GM13976 (cell line): ENCODE measurements around the gene ETV5.

Experiments
- DNase-seq: peaks from one replicate; pipeline ENCODE4 v3.0.0; 2012; ENCODE audit warnings: low spot score
- in situ Hi-C: fragments of 300-500 bp; cut with MboI; formaldehyde crosslinking; loops from one replicate; pipeline ENCODE4 v1.12.0; 2022; ENCODE audit warnings: low sequenced_read_pairs, mixed read lengths, inconsistent platforms; ENCODE audit not compliant: unreplicated experiment
- TF ChIP-seq, protein P1 (sequence below): IDR thresholded peaks from 2 replicates; pipeline ENCODE4 v1.5.1; 2012; ENCODE audit warnings: borderline replicate concordance, mild to moderate bottlenecking; ENCODE audit not compliant: insufficient read depth; ENCODE audit errors: extremely low read depth, missing control alignments, control extremely low read depth

The ETV5 gene

DNA sequence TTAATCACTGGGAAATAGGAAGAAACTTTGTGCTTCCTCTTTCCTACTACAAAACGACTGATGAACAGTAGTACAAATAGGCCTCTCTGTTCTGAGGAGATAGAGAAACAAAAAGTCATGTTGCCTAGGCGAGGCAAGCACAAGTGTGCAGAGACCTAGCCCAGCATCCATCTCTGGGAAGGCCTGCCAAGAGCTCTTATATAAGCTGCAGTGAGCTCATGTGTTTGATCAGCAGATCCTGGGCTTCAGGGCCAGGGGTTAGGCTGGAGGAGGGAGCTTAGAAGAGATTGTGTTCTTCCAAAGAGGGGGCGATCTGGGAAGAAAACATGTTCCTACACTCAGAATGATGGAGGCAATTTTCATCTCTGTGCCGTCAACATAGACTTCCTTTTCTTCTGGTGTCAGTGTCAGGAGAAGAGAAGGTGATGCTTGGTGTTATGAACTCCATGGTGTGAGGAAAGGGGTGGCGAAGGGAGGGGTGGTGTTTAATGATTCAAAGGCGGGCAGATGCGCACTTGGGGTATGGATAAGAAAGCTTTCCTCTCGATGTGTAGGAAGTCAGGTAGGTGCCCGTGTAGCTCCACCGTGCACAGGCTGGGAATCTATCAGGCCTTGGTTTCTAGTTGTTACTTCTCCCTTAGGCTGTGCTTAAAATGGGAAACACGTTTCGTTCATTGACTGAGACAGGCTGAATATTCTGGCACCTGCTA is 29.5 kb upstream of the ETV5 start:
- in situ Hi-C loops, result no loop called here
- TF ChIP-seq, protein P1, sequence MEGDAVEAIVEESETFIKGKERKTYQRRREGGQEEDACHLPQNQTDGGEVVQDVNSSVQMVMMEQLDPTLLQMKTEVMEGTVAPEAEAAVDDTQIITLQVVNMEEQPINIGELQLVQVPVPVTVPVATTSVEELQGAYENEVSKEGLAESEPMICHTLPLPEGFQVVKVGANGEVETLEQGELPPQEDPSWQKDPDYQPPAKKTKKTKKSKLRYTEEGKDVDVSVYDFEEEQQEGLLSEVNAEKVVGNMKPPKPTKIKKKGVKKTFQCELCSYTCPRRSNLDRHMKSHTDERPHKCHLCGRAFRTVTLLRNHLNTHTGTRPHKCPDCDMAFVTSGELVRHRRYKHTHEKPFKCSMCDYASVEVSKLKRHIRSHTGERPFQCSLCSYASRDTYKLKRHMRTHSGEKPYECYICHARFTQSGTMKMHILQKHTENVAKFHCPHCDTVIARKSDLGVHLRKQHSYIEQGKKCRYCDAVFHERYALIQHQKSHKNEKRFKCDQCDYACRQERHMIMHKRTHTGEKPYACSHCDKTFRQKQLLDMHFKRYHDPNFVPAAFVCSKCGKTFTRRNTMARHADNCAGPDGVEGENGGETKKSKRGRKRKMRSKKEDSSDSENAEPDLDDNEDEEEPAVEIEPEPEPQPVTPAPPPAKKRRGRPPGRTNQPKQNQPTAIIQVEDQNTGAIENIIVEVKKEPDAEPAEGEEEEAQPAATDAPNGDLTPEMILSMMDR, result no peak
- DNase-seq, result no peak

DNA sequence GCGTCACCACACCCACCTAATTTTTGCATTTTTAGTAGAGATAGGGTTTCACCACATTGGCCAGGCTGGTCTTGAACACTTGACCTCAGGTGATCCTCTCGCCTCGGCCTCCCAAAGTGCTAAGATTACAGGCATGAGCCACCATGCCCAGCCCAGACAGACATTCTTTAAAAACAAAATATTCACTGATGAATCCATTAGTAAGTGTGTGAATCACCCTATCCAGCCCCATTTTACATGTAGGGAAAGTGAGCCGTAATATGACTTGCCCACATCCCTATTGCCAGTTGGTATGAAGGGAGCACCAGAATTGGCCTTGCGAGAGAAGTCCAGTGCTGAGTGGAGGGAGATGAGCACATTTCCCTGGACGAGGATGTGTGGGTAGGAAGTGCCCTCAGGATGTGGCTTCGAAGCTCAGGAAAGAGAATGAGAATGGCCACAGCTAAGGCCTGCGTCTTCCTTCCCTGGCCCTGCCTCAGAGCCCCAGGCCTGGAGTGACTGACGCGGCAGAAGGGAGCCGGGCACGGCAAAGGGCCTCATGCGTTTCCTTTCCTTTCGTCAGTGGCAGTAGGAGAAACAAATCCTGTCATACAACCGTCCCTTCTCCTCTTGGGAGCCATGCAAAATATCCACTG is 28.3 kb upstream of the ETV5 start:
- DNase-seq, result no peak
- in situ Hi-C loops, result no loop called here
- TF ChIP-seq, protein P1, result no peak

DNA sequence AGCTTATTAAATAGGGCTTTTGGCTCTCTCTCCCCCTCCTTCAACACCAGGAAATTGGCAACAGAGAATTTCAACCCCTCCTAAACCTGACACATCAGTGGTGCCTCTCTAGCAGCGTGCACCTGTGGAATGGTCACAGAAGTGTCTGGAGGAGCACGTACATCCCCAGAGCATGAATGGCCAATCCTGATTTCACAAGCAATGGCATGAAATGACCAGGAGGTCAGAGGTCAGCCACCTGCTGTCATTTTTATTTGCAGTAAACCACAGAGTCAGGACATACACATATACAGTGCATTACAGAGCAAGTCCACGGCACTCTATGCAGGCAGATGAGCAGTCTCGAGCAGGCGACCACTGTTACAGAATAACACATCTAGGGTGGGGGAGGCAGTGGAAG is 25.1 kb upstream of the ETV5 start:
- in situ Hi-C loops, result no loop called here
- TF ChIP-seq, protein P1, result no peak

DNA sequence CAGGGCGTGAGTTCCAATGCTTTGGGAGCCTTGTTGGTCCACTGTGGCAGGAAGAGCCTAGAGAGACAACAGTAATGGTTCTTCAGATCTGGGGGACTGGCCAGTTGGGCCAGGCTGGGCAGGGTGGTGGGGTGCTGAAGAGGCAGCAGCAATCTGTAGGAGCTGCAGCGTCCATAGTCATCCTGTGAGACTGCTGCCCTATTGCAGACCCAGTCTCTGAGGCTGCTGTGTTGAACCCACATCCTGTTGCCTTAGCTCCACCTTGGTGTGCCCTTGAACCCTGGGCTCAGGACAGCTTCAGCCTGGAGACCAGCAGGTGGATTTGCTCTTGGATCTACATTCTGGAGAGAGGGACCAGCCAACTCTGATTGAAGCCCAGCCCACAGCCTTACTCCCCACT is 23.6 kb upstream of the ETV5 start:
- in situ Hi-C loops, result no loop called here
- no peak for DNase-seq
- TF ChIP-seq, protein P1, result no peak

More for the DNA sequence above, 25.1 kb upstream of the ETV5 start:
- DNase-seq, result no peak

DNA sequence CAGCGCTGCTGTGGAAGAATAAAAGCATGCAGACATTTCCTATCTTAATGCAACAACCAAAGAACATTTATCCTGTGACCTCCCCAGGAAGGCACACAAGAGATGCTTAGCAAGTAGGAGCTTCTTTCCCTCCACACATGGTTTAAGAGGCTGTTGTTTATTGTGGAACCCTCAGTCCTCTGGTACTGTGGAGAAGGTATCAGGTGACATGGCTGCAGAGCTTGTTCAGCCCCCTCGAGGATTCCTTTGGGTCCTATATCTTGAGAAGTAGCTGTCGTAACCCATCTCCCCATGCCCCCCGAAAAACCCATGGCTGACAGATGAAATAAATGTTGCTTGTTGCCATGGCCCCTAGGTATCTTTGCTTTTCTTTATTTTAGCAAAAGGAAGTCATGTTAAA is 20.3 kb upstream of the ETV5 start:
- DNase-seq, result no peak
- in situ Hi-C loops, result no loop called here
- TF ChIP-seq, protein P1, result no peak

DNA sequence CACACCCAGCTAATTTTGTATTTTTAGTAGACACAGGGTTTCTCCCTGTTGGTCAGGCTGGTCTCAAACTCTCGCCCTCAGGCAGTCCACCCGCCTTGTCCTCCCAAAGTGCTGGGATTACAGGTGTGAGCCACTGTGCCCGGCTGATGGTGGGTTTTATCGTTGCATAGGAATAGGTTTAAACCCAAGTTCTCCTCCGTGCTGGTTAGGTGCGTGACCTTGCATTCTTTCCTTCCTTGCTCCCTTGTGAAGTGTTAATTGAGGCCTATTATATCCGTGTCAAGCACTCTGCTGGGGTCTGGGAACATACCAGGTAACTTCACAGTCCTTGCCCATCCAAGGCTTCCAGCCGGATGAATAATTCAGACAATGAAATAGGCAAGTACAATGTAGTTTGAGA is 19.3 kb upstream of the ETV5 start:
- TF ChIP-seq, protein P1, result no peak
- in situ Hi-C loops, result no loop called here

DNA sequence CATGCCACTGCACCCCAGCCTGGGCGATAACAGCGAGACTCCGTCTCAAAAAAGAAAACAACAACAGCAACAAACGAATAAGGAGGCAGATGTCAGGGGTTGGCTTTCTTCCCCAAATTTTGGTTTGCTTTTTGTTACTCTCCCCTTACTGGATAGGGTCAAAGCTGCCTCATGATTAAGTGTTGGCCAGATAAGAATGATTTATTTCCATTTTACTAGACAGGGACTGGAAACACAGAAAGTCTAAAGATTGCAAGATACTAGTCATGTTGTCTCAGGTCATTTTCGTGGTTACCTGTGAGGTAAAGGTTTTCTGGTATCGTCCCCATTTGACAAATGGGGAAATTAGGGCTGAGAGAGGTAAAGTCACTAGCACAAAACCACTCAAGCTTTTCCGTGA is 18.6 kb upstream of the ETV5 start:
- in situ Hi-C loops, result no loop called here
- no peak for DNase-seq
- TF ChIP-seq, protein P1, result no peak

More for the DNA sequence above, 19.3 kb upstream of the ETV5 start:
- no peak for DNase-seq
